ENCODE measurements around the gene PNLIPRP3. TPM values are rescaled to one million over a fixed set of nuclear protein-coding genes. Genes with fewer than 3 reads are reported as not detected.

The PNLIPRP3 gene
- polyA plus RNA-seq, 3 donors, result not detected

DNA sequence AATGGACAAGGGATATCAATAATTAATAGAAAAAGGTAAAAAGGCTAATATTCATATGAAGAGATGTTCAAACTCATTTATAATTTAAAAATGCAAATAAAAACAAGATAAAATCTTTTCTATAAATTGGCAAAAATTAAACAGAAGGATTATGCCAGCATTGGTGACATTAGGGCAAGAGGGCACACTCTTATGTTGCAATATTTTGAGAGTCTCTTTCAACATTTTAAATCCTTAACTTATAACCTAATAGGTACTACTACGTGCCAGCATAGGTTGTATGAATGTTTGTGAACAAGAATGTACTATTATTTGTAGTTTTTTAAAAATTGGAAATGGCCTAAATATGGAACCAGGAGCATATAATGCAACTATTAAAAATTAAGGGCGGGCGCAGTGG, 24.8 kb upstream of the PNLIPRP3 start:
- H3K9ac ChIP-seq (ENCODE audit: insufficient read depth, low read length, poor library complexity, severe bottlenecking), result no peak overlapping the region
- H3K4me2 ChIP-seq (replicated peaks; ENCODE audit: extremely low read depth, low read length, poor library complexity, severe bottlenecking), result no peak overlapping the region
- no peak overlapping the region for H3K27ac ChIP-seq (ENCODE audit: low read depth in 1 of 2, low read length in 2 of 2)
- peaks cover 0 to 5% (median 3%) of the 10 kb centered on the region in 3 donors for H3K27me3 Mint-ChIP-seq (ENCODE audit: low read depth in 3 of 3)
- intact Hi-C loops (cut with micrococcal nuclease), result no loop called here
- H3K27me3 ChIP-seq (ENCODE audit: control insufficient read depth in 2 of 2, insufficient read depth in 2 of 2, low read length in 2 of 2), result no peaks in the 10 kb centered on the region
- no peak overlapping the region for H2AFZ ChIP-seq (ENCODE audit: insufficient read depth, low read depth, low read length, poor library complexity, severe bottlenecking)
- no peaks in the 10 kb centered on the region for H3K79me2 ChIP-seq (ENCODE audit: insufficient read depth, low read length)
- no peaks in the 10 kb centered on the region for H3K36me3 ChIP-seq (replicated peaks in 1 of 2; ENCODE audit: control insufficient read depth in 1 of 2, insufficient read depth in 2 of 2, low read length in 2 of 2)
- no peaks in the 10 kb centered on the region for H3K9me3 ChIP-seq (replicated peaks in 1 of 2; ENCODE audit: control insufficient read depth in 1 of 2, insufficient read depth in 1 of 2, low read length in 2 of 2)
- WGBS (ENCODE audit: insufficient coverage), result no CpG with 5 or more reads among the region's 3 CpGs
- H4K20me1 ChIP-seq (ENCODE audit: insufficient read depth, low read length), result no peaks in the 10 kb centered on the region
- H3K4me1 Mint-ChIP-seq, result no peaks in the 10 kb centered on the region
- H3K4me3 Mint-ChIP-seq, result no peak overlapping the region
- H3K9me3 Mint-ChIP-seq, result peaks cover 0 to 3% (median 0%) of the 10 kb centered on the region in 7 donors
- no peaks in the 10 kb centered on the region for H3K4me1 ChIP-seq (ENCODE audit: control insufficient read depth in 1 of 2, insufficient read depth in 2 of 2, low read length in 2 of 2)
- H3K4me3 ChIP-seq (replicated peaks in 1 of 3; ENCODE audit: low read depth in 2 of 3, low read length in 3 of 3), result no peak overlapping the region
- no peaks in the 10 kb centered on the region for H3K36me3 Mint-ChIP-seq
- DNase-seq, result no peak
- no peak overlapping the region for H3K27ac Mint-ChIP-seq
- TF ChIP-seq, protein P1, sequence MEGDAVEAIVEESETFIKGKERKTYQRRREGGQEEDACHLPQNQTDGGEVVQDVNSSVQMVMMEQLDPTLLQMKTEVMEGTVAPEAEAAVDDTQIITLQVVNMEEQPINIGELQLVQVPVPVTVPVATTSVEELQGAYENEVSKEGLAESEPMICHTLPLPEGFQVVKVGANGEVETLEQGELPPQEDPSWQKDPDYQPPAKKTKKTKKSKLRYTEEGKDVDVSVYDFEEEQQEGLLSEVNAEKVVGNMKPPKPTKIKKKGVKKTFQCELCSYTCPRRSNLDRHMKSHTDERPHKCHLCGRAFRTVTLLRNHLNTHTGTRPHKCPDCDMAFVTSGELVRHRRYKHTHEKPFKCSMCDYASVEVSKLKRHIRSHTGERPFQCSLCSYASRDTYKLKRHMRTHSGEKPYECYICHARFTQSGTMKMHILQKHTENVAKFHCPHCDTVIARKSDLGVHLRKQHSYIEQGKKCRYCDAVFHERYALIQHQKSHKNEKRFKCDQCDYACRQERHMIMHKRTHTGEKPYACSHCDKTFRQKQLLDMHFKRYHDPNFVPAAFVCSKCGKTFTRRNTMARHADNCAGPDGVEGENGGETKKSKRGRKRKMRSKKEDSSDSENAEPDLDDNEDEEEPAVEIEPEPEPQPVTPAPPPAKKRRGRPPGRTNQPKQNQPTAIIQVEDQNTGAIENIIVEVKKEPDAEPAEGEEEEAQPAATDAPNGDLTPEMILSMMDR (IDR thresholded peaks at IDR 0.05), result no peak

DNA sequence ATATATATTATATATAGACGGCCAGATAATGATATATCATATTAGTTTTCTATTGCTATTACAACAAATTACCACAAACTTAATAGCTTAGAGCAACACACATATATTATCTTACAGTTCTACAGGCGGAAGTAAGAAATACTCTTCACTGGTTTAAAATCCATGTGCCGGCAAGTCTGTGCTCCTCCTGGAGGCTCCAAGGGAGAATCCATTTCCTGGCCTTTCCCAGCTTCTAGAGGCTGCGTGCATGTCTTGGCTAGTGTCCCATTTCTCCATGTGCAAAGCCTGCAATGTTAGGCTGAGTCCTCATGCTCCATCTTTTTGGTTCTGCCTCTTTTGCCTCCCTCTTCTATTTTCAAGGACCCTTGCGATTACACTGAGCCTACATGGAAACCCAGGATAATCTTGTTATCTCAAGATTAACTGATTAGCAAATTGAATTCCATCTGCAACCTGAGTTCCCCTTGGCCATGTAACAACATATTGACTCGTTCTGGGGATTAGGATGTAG, 23.9 kb upstream of the PNLIPRP3 start:
- H3K27ac ChIP-seq (ENCODE audit: low read depth in 1 of 2, low read length in 2 of 2), result no peak overlapping the region
- H3K27me3 Mint-ChIP-seq (ENCODE audit: low read depth in 3 of 3), result peaks cover 0 to 5% (median 3%) of the 10 kb centered on the region in 3 donors
- no peaks in the 10 kb centered on the region for H3K79me2 ChIP-seq (ENCODE audit: insufficient read depth, low read length)
- H2AFZ ChIP-seq (ENCODE audit: insufficient read depth, low read depth, low read length, poor library complexity, severe bottlenecking), result no peak overlapping the region
- H3K36me3 Mint-ChIP-seq, result no peaks in the 10 kb centered on the region
- H3K4me2 ChIP-seq (replicated peaks; ENCODE audit: extremely low read depth, low read length, poor library complexity, severe bottlenecking), result no peak overlapping the region
- DNase-seq, result no peak
- peaks cover 2% of the 10 kb centered on the region for H3K4me1 Mint-ChIP-seq
- no peak overlapping the region for H3K4me3 ChIP-seq (replicated peaks in 1 of 3; ENCODE audit: low read depth in 2 of 3, low read length in 3 of 3)
- H3K27me3 ChIP-seq (ENCODE audit: control insufficient read depth in 2 of 2, insufficient read depth in 2 of 2, low read length in 2 of 2), result no peaks in the 10 kb centered on the region
- no peaks in the 10 kb centered on the region for H3K9me3 ChIP-seq (replicated peaks in 1 of 2; ENCODE audit: control insufficient read depth in 1 of 2, insufficient read depth in 1 of 2, low read length in 2 of 2)
- TF ChIP-seq, protein P1 (IDR thresholded peaks at IDR 0.05), result no peak
- intact Hi-C loops (cut with micrococcal nuclease), result no loop called here
- peaks cover 0 to 3% (median 0%) of the 10 kb centered on the region in 7 donors for H3K9me3 Mint-ChIP-seq
- H4K20me1 ChIP-seq (ENCODE audit: insufficient read depth, low read length), result no peaks in the 10 kb centered on the region
- no peaks in the 10 kb centered on the region for H3K36me3 ChIP-seq (replicated peaks in 1 of 2; ENCODE audit: control insufficient read depth in 1 of 2, insufficient read depth in 2 of 2, low read length in 2 of 2)
- H3K4me3 Mint-ChIP-seq, result no peak overlapping the region
- WGBS (ENCODE audit: insufficient coverage), result 94% methylated on average over 4 of the region's 6 CpGs
- H3K4me1 ChIP-seq (ENCODE audit: control insufficient read depth in 1 of 2, insufficient read depth in 2 of 2, low read length in 2 of 2), result no peaks in the 10 kb centered on the region
- H3K9ac ChIP-seq (ENCODE audit: insufficient read depth, low read length, poor library complexity, severe bottlenecking), result no peak overlapping the region
- no peak overlapping the region for H3K27ac Mint-ChIP-seq

All from CD14-positive monocyte (primary cell).